ENCODE results near the gene CCNK. TPM values are rescaled to one million over a fixed set of nuclear protein-coding genes. Genes with fewer than 3 reads are reported as not detected.

The CCNK gene
- 75.5 and 86.7 TPM in 2 replicates for total RNA-seq

GRCh38 chr14:99480917-99481744, at the start of gene CCNK:
TSS of gene CCNK (plus strand) at chr14:99481409. CDS start at chr14:99492678, 11,269 bp downstream.
- intact Hi-C loops (cut with micrococcal nuclease): loop anchor here (1.0 to 5.0 kb wide), 10 partner anchors 44 to 1504 kb away; partner anchors contain the start of genes CCDC85C, CYP46A1, WDR25 and YY1

GRCh38 chr14:99431986-99432385, 49.2 kb upstream of the CCNK start:
- intact Hi-C loops (cut with micrococcal nuclease): no loop called here

GRCh38 chr14:99432485-99432884, 48.7 kb upstream of the CCNK start:
- intact Hi-C loops (cut with micrococcal nuclease): no loop called here

- intact Hi-C loops (cut with micrococcal nuclease): no loop called here
Observed at GRCh38 chr14:99435327-99435726, 45.9 kb upstream of the CCNK start.

GRCh38 chr14:99436247-99437180, 44.7 kb upstream of the CCNK start:
- intact Hi-C loops (cut with micrococcal nuclease): loop anchor here (2.0 kb wide), 1 partner anchor 44 kb away; the partner anchor contains the start of genes CCNK and SETD3

- intact Hi-C loops (cut with micrococcal nuclease): loop anchor here (2.0 kb wide), 1 partner anchor 43 kb away; the partner anchor contains the start of genes CCNK and SETD3
Observed at GRCh38 chr14:99437706-99438105, 43.5 kb upstream of the CCNK start.

GRCh38 chr14:99440278-99440677, 40.9 kb upstream of the CCNK start:
- intact Hi-C loops (cut with micrococcal nuclease): no loop called here

GRCh38 chr14:99441157-99441870, 39.9 kb upstream of the CCNK start:
- intact Hi-C loops (cut with micrococcal nuclease): no loop called here

GRCh38 chr14:99441918-99442317, 39.3 kb upstream of the CCNK start:
- intact Hi-C loops (cut with micrococcal nuclease): no loop called here

GRCh38 chr14:99445931-99446330, 35.3 kb upstream of the CCNK start:
- intact Hi-C loops (cut with micrococcal nuclease): no loop called here

GRCh38 chr14:99447739-99448138, 33.5 kb upstream of the CCNK start:
- intact Hi-C loops (cut with micrococcal nuclease): no loop called here

- intact Hi-C loops (cut with micrococcal nuclease): no loop called here
Observed at GRCh38 chr14:99450266-99450665, 30.9 kb upstream of the CCNK start.

GRCh38 chr14:99451234-99451633, 30.0 kb upstream of the CCNK start:
- intact Hi-C loops (cut with micrococcal nuclease): no loop called here

GRCh38 chr14:99452968-99453367, 28.2 kb upstream of the CCNK start:
- intact Hi-C loops (cut with micrococcal nuclease): no loop called here

GRCh38 chr14:99454246-99454645, 27.0 kb upstream of the CCNK start:
- intact Hi-C loops (cut with micrococcal nuclease): no loop called here

- intact Hi-C loops (cut with micrococcal nuclease): no loop called here
Observed at GRCh38 chr14:99459481-99460100, 21.6 kb upstream of the CCNK start.

- intact Hi-C loops (cut with micrococcal nuclease): no loop called here
Observed at GRCh38 chr14:99460793-99461192, 20.4 kb upstream of the CCNK start.

GRCh38 chr14:99461411-99462085, 19.7 kb upstream of the CCNK start:
- intact Hi-C loops (cut with micrococcal nuclease): no loop called here

- intact Hi-C loops (cut with micrococcal nuclease): no loop called here
Observed at GRCh38 chr14:99462210-99462609, 19.0 kb upstream of the CCNK start.

GRCh38 chr14:99463974-99464373, 17.2 kb upstream of the CCNK start:
- intact Hi-C loops (cut with micrococcal nuclease): no loop called here

Measured in T-helper 1 cell treated with Interleukin-12 subunit alpha and Interleukin-12 subunit beta and Interleukin-4 antibody, amounts not matched to agents 30 ng/mL and 1 ng/mL, for 36 hours (primary cell).